Measurements from ENCODE around the gene DGKD. TPM values are rescaled to one million over a fixed set of nuclear protein-coding genes. Genes with fewer than 3 reads are reported as not detected.
A peak's percentile ranks its signal among the peaks of the same experiment; 100 is the strongest.

DGKD gene
- total and polyA plus RNA-seq, 10 donors, result 21.9 to 120 (median 71.9) TPM

- Histone ChIP-seq H3K36me3 (peaks cover 3 to 100% (median 73%) of the 10 kb centered on the region in 6 donors), H3K9me3 (no peaks in the 10 kb centered on the region), H3K4me1 (peaks cover 0 to 4% (median 0%) of the 10 kb centered on the region in 6 donors), H3K27me3 (replicated peaks in 1 of 7) (no peaks in the 10 kb centered on the region), H3K27ac (peak overlapping the region in 6 of 8 donors; percentile 7 to 61 (median 52)), H3K4me3 (no peak overlapping the region)
- 80 to 91% (median 84%) methylated on average over 31 to 32 of the region's 32 CpGs for WGBS, 5 donors
- TF ChIP-seq POLR2AphosphoS5 (IDR thresholded peaks at IDR 0.05) (peak in 1 of 3 donors; percentile 32), POLR2A (IDR thresholded peaks at IDR 0.05) (no peak)
- DNase-seq, result no peak
- intact Hi-C loops (cut with DNase I; ENCODE audit: low total_unique reads), result no loop called here
Measured at GRCh38 chr2:233469261-233470010, 115.1 kb downstream of the DGKD start.

DNA sequence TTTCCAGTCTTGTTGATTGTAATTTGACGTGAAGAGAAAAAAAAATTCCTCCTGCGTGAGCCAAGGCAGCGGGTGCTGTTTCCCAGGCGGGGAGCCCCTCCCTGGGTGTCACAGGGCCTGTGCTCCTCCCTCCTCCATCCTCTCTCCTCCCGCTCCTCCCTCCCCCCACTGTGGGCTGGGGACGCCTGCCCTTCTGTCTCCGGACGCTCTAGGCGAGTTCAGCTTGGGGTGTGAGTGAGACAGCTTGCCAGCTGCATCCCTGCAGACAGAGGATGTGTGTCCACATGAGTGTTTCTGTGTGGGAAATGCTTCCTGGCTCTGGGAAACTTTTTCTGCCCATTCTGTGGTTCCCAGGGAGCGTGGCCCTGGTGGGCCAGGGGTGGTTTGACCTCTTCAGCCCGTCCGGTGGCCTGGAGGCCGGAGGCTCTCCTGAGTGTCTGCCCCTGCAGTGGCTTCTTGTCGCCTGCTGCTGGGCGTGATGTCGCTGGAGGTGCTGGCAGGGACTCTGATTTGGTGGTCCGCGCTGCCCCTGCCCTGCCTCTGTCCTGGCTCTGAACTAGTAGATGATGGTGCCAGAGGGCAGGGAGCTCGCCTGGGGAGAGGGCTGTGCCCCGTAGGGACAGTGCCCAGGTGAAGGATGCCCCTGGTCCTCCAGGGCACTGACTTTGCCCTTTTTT is 115.9 kb downstream of the DGKD start:
- WGBS, 5 donors, result 68 to 88% (median 88%) methylated on average over 9 to 20 of the region's 20 CpGs
- DNase-seq, result no peak
- peaks cover 0 to 4% (median 0%) of the 10 kb centered on the region in 6 donors for H3K4me1 ChIP-seq
- H3K4me3 ChIP-seq, result no peak overlapping the region
- H3K9me3 ChIP-seq, result no peaks in the 10 kb centered on the region
- H3K36me3 ChIP-seq, result peaks cover 3 to 98% (median 67%) of the 10 kb centered on the region in 6 donors
- no peaks in the 10 kb centered on the region for H3K27me3 ChIP-seq (replicated peaks in 1 of 7)
- TF ChIP-seq POLR2AphosphoS5 (IDR thresholded peaks at IDR 0.05) (peak; percentile 29 to 68 (median 60)), POLR2A (IDR thresholded peaks at IDR 0.05) (no peak)
- TF ChIP-seq, protein P1, sequence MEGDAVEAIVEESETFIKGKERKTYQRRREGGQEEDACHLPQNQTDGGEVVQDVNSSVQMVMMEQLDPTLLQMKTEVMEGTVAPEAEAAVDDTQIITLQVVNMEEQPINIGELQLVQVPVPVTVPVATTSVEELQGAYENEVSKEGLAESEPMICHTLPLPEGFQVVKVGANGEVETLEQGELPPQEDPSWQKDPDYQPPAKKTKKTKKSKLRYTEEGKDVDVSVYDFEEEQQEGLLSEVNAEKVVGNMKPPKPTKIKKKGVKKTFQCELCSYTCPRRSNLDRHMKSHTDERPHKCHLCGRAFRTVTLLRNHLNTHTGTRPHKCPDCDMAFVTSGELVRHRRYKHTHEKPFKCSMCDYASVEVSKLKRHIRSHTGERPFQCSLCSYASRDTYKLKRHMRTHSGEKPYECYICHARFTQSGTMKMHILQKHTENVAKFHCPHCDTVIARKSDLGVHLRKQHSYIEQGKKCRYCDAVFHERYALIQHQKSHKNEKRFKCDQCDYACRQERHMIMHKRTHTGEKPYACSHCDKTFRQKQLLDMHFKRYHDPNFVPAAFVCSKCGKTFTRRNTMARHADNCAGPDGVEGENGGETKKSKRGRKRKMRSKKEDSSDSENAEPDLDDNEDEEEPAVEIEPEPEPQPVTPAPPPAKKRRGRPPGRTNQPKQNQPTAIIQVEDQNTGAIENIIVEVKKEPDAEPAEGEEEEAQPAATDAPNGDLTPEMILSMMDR (IDR thresholded peaks at IDR 0.05 in 8 of 11, conservative IDR thresholded peaks at IDR 0.05 in 3 of 11), result no peak
- H3K27ac ChIP-seq, result peak overlapping the region in 7 of 8 donors; percentile 5 to 61 (median 50)
- intact Hi-C loops (cut with DNase I; ENCODE audit: low total_unique reads), result no loop called here

- intact Hi-C loops (cut with DNase I; ENCODE audit: low total_unique reads), result no loop called here
- TF ChIP-seq POLR2A (IDR thresholded peaks at IDR 0.05) (no peak), POLR2AphosphoS5 (IDR thresholded peaks at IDR 0.05) (no peak)
- TF ChIP-seq, protein P1 (IDR thresholded peaks at IDR 0.05 in 8 of 11, conservative IDR thresholded peaks at IDR 0.05 in 3 of 11), result no peak
- Histone ChIP-seq H3K27me3 (replicated peaks in 1 of 7) (no peaks in the 10 kb centered on the region), H3K4me3 (no peak overlapping the region), H3K4me1 (peaks cover 0 to 4% (median 0%) of the 10 kb centered on the region in 6 donors), H3K27ac (peak overlapping the region in 2 of 8 donors; percentile 54 to 56), H3K9me3 (no peaks in the 10 kb centered on the region), H3K36me3 (peaks cover 3 to 98% (median 71%) of the 10 kb centered on the region in 6 donors)
- WGBS, 5 donors, result 90 to 98% (median 93%) methylated on average over 8 to 14 of the region's 14 CpGs
- no peak for DNase-seq
Measured at GRCh38 chr2:233470839-233471238, 116.5 kb downstream of the DGKD start.

- 95 to 98% (median 97%) methylated on average over 12 of the region's 12 CpGs for WGBS, 5 donors
- Histone ChIP-seq H3K27ac (no peak overlapping the region), H3K4me1 (peaks cover 0 to 4% (median 0%) of the 10 kb centered on the region in 6 donors), H3K4me3 (no peak overlapping the region), H3K36me3 (peaks cover 1 to 98% (median 71%) of the 10 kb centered on the region in 6 donors), H3K27me3 (replicated peaks in 1 of 7) (no peaks in the 10 kb centered on the region), H3K9me3 (no peaks in the 10 kb centered on the region)
- intact Hi-C loops (cut with DNase I; ENCODE audit: low total_unique reads), result no loop called here
- peak in 1 of 3 donors; percentile 22 for TF ChIP-seq POLR2AphosphoS5 (IDR thresholded peaks at IDR 0.05)
- no peak for TF ChIP-seq POLR2A (IDR thresholded peaks at IDR 0.05)
- no peak for DNase-seq
Measured at GRCh38 chr2:233471291-233472035, 117.2 kb downstream of the DGKD start.

Data from spleen (tissue), 11 donors.